Measurements from ENCODE around the gene GRIK4.

GRIK4 gene

DNA sequence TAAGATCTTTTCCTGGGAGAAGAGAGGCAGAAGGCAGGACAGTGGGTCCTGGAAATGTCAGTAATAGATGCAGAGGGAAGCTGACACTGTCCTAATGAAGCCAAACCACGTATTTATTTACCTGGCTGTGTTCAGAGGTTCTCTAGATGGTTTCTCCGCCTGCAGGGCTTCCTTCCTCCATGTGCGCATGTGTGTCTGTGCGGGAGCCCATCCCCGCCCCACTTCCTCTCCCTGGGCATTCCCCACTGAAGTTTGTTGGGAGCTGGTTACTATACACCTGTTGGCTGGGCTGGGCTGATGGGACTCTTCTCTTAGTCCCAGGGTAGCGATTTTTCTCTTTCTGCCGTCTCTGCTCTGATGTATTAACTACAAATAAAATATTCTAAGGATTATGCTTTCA lies 307.5 kb downstream of the GRIK4 start:
- no peak for DNase-seq (ENCODE audit: low read depth in 1 of 2, low spot score in 1 of 2)
- H3K4me3 ChIP-seq (replicated peaks; ENCODE audit: insufficient read depth, low read length), result no peak overlapping the region
- no peak overlapping the region for H3K27ac ChIP-seq (replicated peaks)
- TF ChIP-seq POLR2AphosphoS5 (IDR thresholded peaks at IDR 0.05; ENCODE audit: low read depth) (no peak), GABPA (IDR thresholded peaks at IDR 0.05; ENCODE audit: low read depth) (no peak), SPI1 (IDR thresholded peaks at IDR 0.05; ENCODE audit: borderline replicate concordance, low read depth) (no peak)
- TF ChIP-seq, protein P1, sequence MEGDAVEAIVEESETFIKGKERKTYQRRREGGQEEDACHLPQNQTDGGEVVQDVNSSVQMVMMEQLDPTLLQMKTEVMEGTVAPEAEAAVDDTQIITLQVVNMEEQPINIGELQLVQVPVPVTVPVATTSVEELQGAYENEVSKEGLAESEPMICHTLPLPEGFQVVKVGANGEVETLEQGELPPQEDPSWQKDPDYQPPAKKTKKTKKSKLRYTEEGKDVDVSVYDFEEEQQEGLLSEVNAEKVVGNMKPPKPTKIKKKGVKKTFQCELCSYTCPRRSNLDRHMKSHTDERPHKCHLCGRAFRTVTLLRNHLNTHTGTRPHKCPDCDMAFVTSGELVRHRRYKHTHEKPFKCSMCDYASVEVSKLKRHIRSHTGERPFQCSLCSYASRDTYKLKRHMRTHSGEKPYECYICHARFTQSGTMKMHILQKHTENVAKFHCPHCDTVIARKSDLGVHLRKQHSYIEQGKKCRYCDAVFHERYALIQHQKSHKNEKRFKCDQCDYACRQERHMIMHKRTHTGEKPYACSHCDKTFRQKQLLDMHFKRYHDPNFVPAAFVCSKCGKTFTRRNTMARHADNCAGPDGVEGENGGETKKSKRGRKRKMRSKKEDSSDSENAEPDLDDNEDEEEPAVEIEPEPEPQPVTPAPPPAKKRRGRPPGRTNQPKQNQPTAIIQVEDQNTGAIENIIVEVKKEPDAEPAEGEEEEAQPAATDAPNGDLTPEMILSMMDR (IDR thresholded peaks at IDR 0.05; ENCODE audit: insufficient read depth, low read length), result no peak
- TF ChIP-seq, protein P2, sequence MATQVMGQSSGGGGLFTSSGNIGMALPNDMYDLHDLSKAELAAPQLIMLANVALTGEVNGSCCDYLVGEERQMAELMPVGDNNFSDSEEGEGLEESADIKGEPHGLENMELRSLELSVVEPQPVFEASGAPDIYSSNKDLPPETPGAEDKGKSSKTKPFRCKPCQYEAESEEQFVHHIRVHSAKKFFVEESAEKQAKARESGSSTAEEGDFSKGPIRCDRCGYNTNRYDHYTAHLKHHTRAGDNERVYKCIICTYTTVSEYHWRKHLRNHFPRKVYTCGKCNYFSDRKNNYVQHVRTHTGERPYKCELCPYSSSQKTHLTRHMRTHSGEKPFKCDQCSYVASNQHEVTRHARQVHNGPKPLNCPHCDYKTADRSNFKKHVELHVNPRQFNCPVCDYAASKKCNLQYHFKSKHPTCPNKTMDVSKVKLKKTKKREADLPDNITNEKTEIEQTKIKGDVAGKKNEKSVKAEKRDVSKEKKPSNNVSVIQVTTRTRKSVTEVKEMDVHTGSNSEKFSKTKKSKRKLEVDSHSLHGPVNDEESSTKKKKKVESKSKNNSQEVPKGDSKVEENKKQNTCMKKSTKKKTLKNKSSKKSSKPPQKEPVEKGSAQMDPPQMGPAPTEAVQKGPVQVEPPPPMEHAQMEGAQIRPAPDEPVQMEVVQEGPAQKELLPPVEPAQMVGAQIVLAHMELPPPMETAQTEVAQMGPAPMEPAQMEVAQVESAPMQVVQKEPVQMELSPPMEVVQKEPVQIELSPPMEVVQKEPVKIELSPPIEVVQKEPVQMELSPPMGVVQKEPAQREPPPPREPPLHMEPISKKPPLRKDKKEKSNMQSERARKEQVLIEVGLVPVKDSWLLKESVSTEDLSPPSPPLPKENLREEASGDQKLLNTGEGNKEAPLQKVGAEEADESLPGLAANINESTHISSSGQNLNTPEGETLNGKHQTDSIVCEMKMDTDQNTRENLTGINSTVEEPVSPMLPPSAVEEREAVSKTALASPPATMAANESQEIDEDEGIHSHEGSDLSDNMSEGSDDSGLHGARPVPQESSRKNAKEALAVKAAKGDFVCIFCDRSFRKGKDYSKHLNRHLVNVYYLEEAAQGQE (IDR thresholded peaks at IDR 0.05; ENCODE audit: insufficient replicate concordance, low read depth), result no peak
- peaks cover 9% of the 10 kb centered on the region for H3K27me3 ChIP-seq (ENCODE audit: insufficient read depth, poor library complexity, severe bottlenecking)

DNA sequence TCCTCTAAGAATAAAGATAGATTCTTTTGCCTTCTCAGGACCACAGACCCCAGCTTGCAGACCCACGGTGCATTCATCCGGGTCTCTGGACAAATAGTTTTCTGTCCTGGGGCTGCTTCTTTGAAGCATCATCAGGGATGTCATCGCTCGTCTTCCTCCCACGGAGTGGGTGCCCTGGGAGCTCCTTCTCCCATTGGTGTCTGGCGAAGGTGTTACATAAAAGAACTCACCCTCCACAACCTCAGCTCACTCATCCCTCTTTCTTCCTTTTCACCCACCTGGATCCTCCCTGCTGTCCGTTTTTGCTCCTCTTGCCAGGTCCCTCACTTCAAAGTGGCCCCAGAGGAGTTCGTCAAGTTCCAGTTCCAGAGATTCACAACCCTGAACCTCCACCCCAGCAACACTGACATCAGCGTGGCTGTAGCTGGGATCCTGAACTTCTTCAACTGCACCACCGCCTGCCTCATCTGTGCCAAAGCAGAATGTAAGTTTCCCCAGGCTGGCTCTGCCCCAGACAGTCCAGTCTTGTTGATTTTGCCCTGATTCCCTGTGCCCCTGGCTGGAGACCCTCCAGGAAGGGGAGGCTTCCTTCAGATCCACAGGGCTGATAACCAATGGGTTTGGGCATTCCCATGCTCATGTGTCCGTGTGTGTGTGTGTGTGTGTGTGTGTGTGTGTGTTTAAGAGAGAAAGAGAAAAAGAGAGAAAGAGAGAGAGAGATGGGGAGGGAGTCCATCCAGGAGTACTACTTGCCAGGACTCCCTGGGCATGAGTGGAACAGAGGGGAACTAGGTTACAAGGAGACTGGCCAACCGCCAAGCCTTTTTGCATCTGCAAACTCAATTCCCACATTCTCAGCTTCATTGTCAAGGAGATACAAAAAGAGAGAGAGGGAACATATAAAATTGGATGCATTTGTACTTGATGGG lies 308.2 kb downstream of the GRIK4 start:
- TF ChIP-seq, protein P1 (IDR thresholded peaks at IDR 0.05; ENCODE audit: insufficient read depth, low read length), result no peak
- no peak for TF ChIP-seq SPI1 (IDR thresholded peaks at IDR 0.05; ENCODE audit: borderline replicate concordance, low read depth)
- TF ChIP-seq, protein P2 (IDR thresholded peaks at IDR 0.05; ENCODE audit: insufficient replicate concordance, low read depth), result no peak
- no peak for TF ChIP-seq POLR2AphosphoS5 (IDR thresholded peaks at IDR 0.05; ENCODE audit: low read depth)
- no peak for TF ChIP-seq GABPA (IDR thresholded peaks at IDR 0.05; ENCODE audit: low read depth)
- peaks cover 9% of the 10 kb centered on the region for H3K27me3 ChIP-seq (ENCODE audit: insufficient read depth, poor library complexity, severe bottlenecking)
- H3K4me3 ChIP-seq (replicated peaks; ENCODE audit: insufficient read depth, low read length), result no peak overlapping the region
- H3K27ac ChIP-seq (replicated peaks), result no peak overlapping the region
- no peak for DNase-seq (ENCODE audit: low read depth in 1 of 2, low spot score in 1 of 2)

DNA sequence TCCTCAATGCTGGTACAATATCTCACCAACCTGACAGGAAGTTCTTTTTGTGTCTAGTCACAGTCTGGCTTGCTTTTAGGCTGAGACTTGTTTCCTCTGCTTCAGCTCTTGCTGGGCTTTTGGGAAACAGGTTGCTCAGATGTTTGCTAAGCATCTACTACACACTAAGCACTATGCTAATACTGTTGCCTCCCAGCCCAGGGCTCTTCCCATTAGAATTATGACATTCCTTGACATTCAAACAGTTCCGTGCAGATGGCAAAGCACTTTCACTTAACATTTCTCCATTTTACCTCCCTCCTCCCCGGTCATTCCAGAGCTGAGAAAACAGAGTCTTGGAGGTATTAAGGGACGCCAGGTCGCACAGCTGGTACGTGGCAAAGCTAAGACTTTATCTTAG lies 311.6 kb downstream of the GRIK4 start:
- no peak overlapping the region for H3K27ac ChIP-seq (replicated peaks)
- no peak for DNase-seq (ENCODE audit: low read depth in 1 of 2, low spot score in 1 of 2)
- H3K4me3 ChIP-seq (replicated peaks; ENCODE audit: insufficient read depth, low read length), result no peak overlapping the region
- peaks cover 7% of the 10 kb centered on the region for H3K27me3 ChIP-seq (ENCODE audit: insufficient read depth, poor library complexity, severe bottlenecking)
- TF ChIP-seq POLR2AphosphoS5 (IDR thresholded peaks at IDR 0.05; ENCODE audit: low read depth) (no peak), GABPA (IDR thresholded peaks at IDR 0.05; ENCODE audit: low read depth) (no peak), SPI1 (IDR thresholded peaks at IDR 0.05; ENCODE audit: borderline replicate concordance, low read depth) (no peak)
- TF ChIP-seq, protein P1 (IDR thresholded peaks at IDR 0.05; ENCODE audit: insufficient read depth, low read length), result no peak
- TF ChIP-seq, protein P2 (IDR thresholded peaks at IDR 0.05; ENCODE audit: insufficient replicate concordance, low read depth), result no peak
